H9 (cell line): ENCODE measurements around the gene MAPK8. TPM values are rescaled to one million over a fixed set of nuclear protein-coding genes. Genes with fewer than 3 reads are reported as not detected.

Source experiments
- DNase-seq: peaks from one replicate; pipeline ENCODE4 v3.0.0-alpha.2; 2017
- H2AFZ ChIP-seq: one replicate; pipeline ENCODE4 v1.6.1; 2013; ENCODE audit warnings: mild to moderate bottlenecking, low read length, control low read depth, moderate library complexity
- H2AK5ac ChIP-seq: 2 replicates; pipeline ENCODE4 v1.6.1; 2013; ENCODE audit warnings: low read length, control low read depth, mixed read lengths; ENCODE audit not compliant: insufficient read length
- H2BK120ac ChIP-seq: one replicate; pipeline ENCODE4 v1.6.1; 2013; ENCODE audit warnings: low read depth, mild to moderate bottlenecking, low read length, control low read depth, inconsistent platforms; ENCODE audit not compliant: poor library complexity, severe bottlenecking
- H2BK12ac ChIP-seq: 2 replicates; pipeline ENCODE4 v1.6.1; 2013; ENCODE audit warnings: low read length, control low read depth, mixed read lengths, low read depth; ENCODE audit not compliant: insufficient read length
- H2BK15ac ChIP-seq: 2 replicates; pipeline ENCODE4 v1.6.1; 2013; ENCODE audit warnings: low read depth, low read length, control low read depth
- H2BK20ac ChIP-seq: one replicate; pipeline ENCODE4 v1.6.1; 2013; ENCODE audit warnings: low read depth, mild to moderate bottlenecking, low read length, control low read depth, inconsistent platforms; ENCODE audit not compliant: poor library complexity, severe bottlenecking
- H2BK5ac ChIP-seq: 2 replicates; pipeline ENCODE4 v1.6.1; 2013; ENCODE audit warnings: low read length, control low read depth, mixed read lengths; ENCODE audit not compliant: insufficient read length
- H3K14ac ChIP-seq: 2 replicates; pipeline ENCODE4 v1.6.1; 2013; ENCODE audit warnings: low read length, control low read depth; ENCODE audit not compliant: insufficient read depth
- H3K18ac ChIP-seq: 2 replicates; pipeline ENCODE4 v1.6.1; 2013; ENCODE audit warnings: low read depth, mild to moderate bottlenecking, mixed read lengths, low read length, control low read depth; ENCODE audit not compliant: insufficient read length
- H3K23ac ChIP-seq: 2 replicates; pipeline ENCODE4 v1.6.1; 2013; ENCODE audit warnings: low read length, control low read depth, mixed read lengths, low read depth; ENCODE audit not compliant: insufficient read length
- H3K23me2 ChIP-seq: 2 replicates; pipeline ENCODE4 v1.6.1; 2013; ENCODE audit warnings: low read depth, mild to moderate bottlenecking, mixed read lengths, low read length, control low read depth; ENCODE audit not compliant: insufficient read length, poor library complexity, severe bottlenecking
- H3K27ac ChIP-seq: 2 replicates; pipeline ENCODE4 v1.5.1; 2013; ENCODE audit warnings: low read length, control low read depth, mixed read lengths, low read depth; ENCODE audit not compliant: insufficient read length
- H3K27me3 ChIP-seq: 2 replicates; pipeline ENCODE4 v1.6.1; 2013; ENCODE audit warnings: low read length, control low read depth, inconsistent platforms; ENCODE audit not compliant: insufficient read depth
- H3K4ac ChIP-seq: 2 replicates; pipeline ENCODE4 v1.6.1; 2013; ENCODE audit warnings: low read depth, mild to moderate bottlenecking, control low read depth, inconsistent platforms, low read length, moderate library complexity
- H3K4me1 ChIP-seq: 2 replicates; pipeline ENCODE4 v1.6.1; 2013; ENCODE audit warnings: low read length, control low read depth, inconsistent platforms; ENCODE audit not compliant: insufficient read depth
- H3K4me2 ChIP-seq: 2 replicates; pipeline ENCODE4 v1.6.1; 2013; ENCODE audit warnings: low read length, control low read depth, mixed read lengths; ENCODE audit not compliant: insufficient read length, insufficient read depth
- H3K56ac ChIP-seq: 2 replicates; pipeline ENCODE4 v1.6.1; 2013; ENCODE audit warnings: low read depth, mild to moderate bottlenecking, mixed read lengths, low read length, control low read depth; ENCODE audit not compliant: insufficient read length
- H3K79me1 ChIP-seq: 2 replicates; pipeline ENCODE4 v1.6.1; 2013; ENCODE audit warnings: low read depth, mild to moderate bottlenecking, moderate library complexity, low read length, control low read depth, inconsistent platforms; ENCODE audit not compliant: insufficient read depth, poor library complexity, severe bottlenecking
- H3K79me2 ChIP-seq: 2 replicates; pipeline ENCODE4 v1.6.1; 2013; ENCODE audit warnings: low read length, control low read depth, inconsistent platforms; ENCODE audit not compliant: insufficient read depth
- H3K9ac ChIP-seq: 2 replicates; pipeline ENCODE4 v1.6.1; 2013; ENCODE audit warnings: low read length, control low read depth, mixed read lengths; ENCODE audit not compliant: insufficient read length; ENCODE audit errors: extremely low read depth
- H3K9me3 ChIP-seq: one replicate; pipeline ENCODE4 v1.6.1; 2013; ENCODE audit warnings: low read depth, low read length, inconsistent platforms; ENCODE audit not compliant: control insufficient read depth
- H3T11ph ChIP-seq: one replicate; pipeline ENCODE4 v1.6.1; 2013; ENCODE audit warnings: mild to moderate bottlenecking, low read length, control low read depth, inconsistent platforms
- H4K20me1 ChIP-seq: one replicate; pipeline ENCODE4 v1.6.1; 2013; ENCODE audit not compliant: control insufficient read depth, insufficient read length, insufficient read depth
- H4K5ac ChIP-seq: 2 replicates; pipeline ENCODE4 v1.6.1; 2013; ENCODE audit warnings: low read depth, mild to moderate bottlenecking, mixed read lengths, low read length, control low read depth; ENCODE audit not compliant: insufficient read length
- H4K8ac ChIP-seq: replicated peaks from 2 replicates; pipeline ENCODE4 v1.6.1; 2013; ENCODE audit warnings: low read length, control low read depth, mixed read lengths, low read depth; ENCODE audit not compliant: insufficient read length
- H4K91ac ChIP-seq: 2 replicates; pipeline ENCODE4 v1.6.1; 2013; ENCODE audit warnings: low read depth, mild to moderate bottlenecking, moderate library complexity, mixed read lengths, low read length, control low read depth; ENCODE audit not compliant: insufficient read length
- H3K27ac Mint-ChIP-seq, 3 experiments: 2 replicates in 2 of 3; 3 replicates in 1 of 3; pipeline ENCODE4 v1.8.0; 2020 to 2021; ENCODE audit warnings: mixed read lengths in 3 of 3, mild to moderate bottlenecking in 1 of 3, moderate library complexity in 1 of 3
- H3K27me3 Mint-ChIP-seq: 2 replicates; pipeline ENCODE4 v1.8.0; 2021; ENCODE audit warnings: low read depth, mild to moderate bottlenecking, moderate library complexity, mixed read lengths
- H3K36me3 Mint-ChIP-seq, 3 experiments: 2 replicates in 2 of 3; 3 replicates in 1 of 3; pipeline ENCODE4 v1.8.0; 2020 to 2021; ENCODE audit warnings: low read depth in 3 of 3, mixed read lengths in 3 of 3; ENCODE audit not compliant: insufficient read depth in 1 of 3
- H3K4me1 Mint-ChIP-seq, 2 experiments: 2 replicates each; pipeline ENCODE4 v1.8.0; 2020; ENCODE audit warnings: mixed read lengths in 2 of 2
- H3K4me3 Mint-ChIP-seq, 2 experiments: 2 replicates in 1 of 2; 3 replicates in 1 of 2; pipeline ENCODE4 v1.8.0; 2020 to 2021; ENCODE audit warnings: mild to moderate bottlenecking in 2 of 2, mixed read lengths in 2 of 2, moderate library complexity in 1 of 2
- H3K9me3 Mint-ChIP-seq, 2 experiments: 2 replicates in 1 of 2; 3 replicates in 1 of 2; pipeline ENCODE4 v1.8.0; 2020; ENCODE audit warnings: mild to moderate bottlenecking in 2 of 2, mixed read lengths in 2 of 2, moderate library complexity in 1 of 2
- CTCF ChIP-seq: fragments of 200-600 bp; sonication (generic); conservative IDR thresholded peaks from 3 replicates; pipeline ENCODE4 v1.8.0; 2021; ENCODE audit warnings: antibody characterized with exemption, mild to moderate bottlenecking
- WGBS: extraction: QIAGEN DNeasy Blood & Tissue Kit; methylation state at CpG from one replicate; pipeline ENCODE4 v1.1.7; 2013; ENCODE audit warnings: missing lambda C conversion rate, low lambda C conversion rate, mixed read lengths; ENCODE audit not compliant: insufficient read length; ENCODE audit errors: extremely low coverage; 5-methylcytosine and 5-hydroxymethylcytosine counted together
- total RNA-seq: library from RNA; stranded (reverse); gene quantifications from 2 replicates; pipeline ENCODE4 v1.2.1, GENCODE V29; 2021

The MAPK8 gene
- total RNA-seq, 1 experiment from 2014 or later, result 52.0 TPM

GRCh38 chr10:48484911-48485310 is 178.4 kb downstream of the MAPK8 start:
- no peak overlapping the region for H3K27ac ChIP-seq
- no peak overlapping the region for H4K5ac ChIP-seq
- no peak overlapping the region for H4K91ac ChIP-seq
- no peaks in the 10 kb centered on the region; the same call in 1 of the 2 replicates for H3K27me3 Mint-ChIP-seq
- no peaks in the 10 kb centered on the region for H3K36me3 Mint-ChIP-seq
- TF ChIP-seq CTCF, result no peak
- no peak overlapping the region for H3K18ac ChIP-seq
- no peak overlapping the region for H3K4me2 ChIP-seq
- no peak for DNase-seq
- H3K23ac ChIP-seq, result no peak overlapping the region
- H3K27me3 ChIP-seq, result no peaks in the 10 kb centered on the region
- no peak overlapping the region for H2BK12ac ChIP-seq
- H3K9me3 ChIP-seq, result no peaks in the 10 kb centered on the region
- no peaks in the 10 kb centered on the region for H3K79me2 ChIP-seq
- H2AK5ac ChIP-seq, result no peak overlapping the region
- no peaks in the 10 kb centered on the region for H3K9me3 Mint-ChIP-seq
- no peaks in the 10 kb centered on the region for H3K23me2 ChIP-seq
- H3K4me1 Mint-ChIP-seq, result peaks cover 10 to 29% of the 10 kb centered on the region in 2 experiments
- no peak overlapping the region for H2BK120ac ChIP-seq
- no peak overlapping the region for H2AFZ ChIP-seq
- H3K27ac Mint-ChIP-seq, result no peak overlapping the region
- no peak overlapping the region for H2BK20ac ChIP-seq
- H3T11ph ChIP-seq, result no peak overlapping the region
- H4K8ac ChIP-seq, result no peak overlapping the region
- no peak overlapping the region for H2BK15ac ChIP-seq
- no peak overlapping the region for H3K9ac ChIP-seq
- H4K20me1 ChIP-seq, result no peaks in the 10 kb centered on the region
- H3K4ac ChIP-seq, result no peak overlapping the region
- no peak overlapping the region for H3K4me3 Mint-ChIP-seq
- no peak overlapping the region for H3K14ac ChIP-seq
- H2BK5ac ChIP-seq, result no peak overlapping the region
- WGBS, result no CpG with 5 or more reads among the region's 3 CpGs
- H3K4me1 ChIP-seq, result no peaks in the 10 kb centered on the region
- H3K56ac ChIP-seq, result no peak overlapping the region
- no peaks in the 10 kb centered on the region for H3K79me1 ChIP-seq
